ENCODE results near the gene CA12. TPM values are rescaled to one million over a fixed set of nuclear protein-coding genes. Genes with fewer than 3 reads are reported as not detected.
A peak's percentile ranks its signal among the peaks of the same experiment; 100 is the strongest.

CA12 gene
- total and polyA plus RNA-seq, 9 of the 15 experiments (the other 6 are each of a cell fraction or from before 2014, with no cell fraction given), result 0.01 to 0.78 (median 0.15) TPM; not detected in 1

GRCh38 chr15:63395730-63396151 is 14.1 kb upstream of the CA12 start (continued):
- 0 out of 4 replicates have a peak, but pooled peaks of 1 of the 2 experiments have one; percentile 8 for TF ChIP-seq NONO (IDR thresholded peaks at IDR 0.05; ENCODE audit: low read depth in 2 of 2, low read length in 1 of 2)
- TF ChIP-seq CHD1 (IDR thresholded peaks at IDR 0.05; ENCODE audit: low read length), result no peak
- TF ChIP-seq LEF1 (IDR thresholded peaks at IDR 0.05), result peak; percentile 87; the same call in 1 of the 2 replicates
- no peak for TF ChIP-seq XRCC4 (IDR thresholded peaks at IDR 0.05; ENCODE audit: extremely low read depth, insufficient read depth, insufficient read length)
- TF ChIP-seq ZNF184 (CRISPR knock-in tag; IDR thresholded peaks at IDR 0.05), result no peak
- no peak for TF ChIP-seq ERF (CRISPR knock-in tag; IDR thresholded peaks at IDR 0.05)
- TF ChIP-seq GATA2 (CRISPR knock-in tag; IDR thresholded peaks at IDR 0.05), result peak; percentile 54; the same call in 1 of the 2 replicates
- TF ChIP-seq HMGXB4 (CRISPR knock-in tag; IDR thresholded peaks at IDR 0.05), result no peak
- TF ChIP-seq CBX8 (IDR thresholded peaks at IDR 0.05; ENCODE audit: borderline replicate concordance, extremely low read depth, low read depth, low read length, poor library complexity, severe bottlenecking), result no peak
- TF ChIP-seq EP300 (IDR thresholded peaks at IDR 0.05; ENCODE audit: low read length), result peak; percentile 93
- no peak for TF ChIP-seq ASH1L (IDR thresholded peaks at IDR 0.05; ENCODE audit: borderline replicate concordance, low read depth, partially characterized antibody)
- TF ChIP-seq NR0B1 (IDR thresholded peaks at IDR 0.05; ENCODE audit: partially characterized antibody), result no peak
- TF ChIP-seq MITF (IDR thresholded peaks at IDR 0.05), result peak; percentile 88; the same call in 1 of the 2 replicates
- TF ChIP-seq NFE2 (IDR thresholded peaks at IDR 0.05; ENCODE audit: low read depth), result peak; percentile 86
- TF ChIP-seq ZNF764 (CRISPR knock-in tag; IDR thresholded peaks at IDR 0.05; ENCODE audit: low read depth), result no peak
- no peak; the same call in 1 of the 2 replicates for TF ChIP-seq NFRKB (IDR thresholded peaks at IDR 0.05; ENCODE audit: low read depth)
- TF ChIP-seq NFIC (IDR thresholded peaks at IDR 0.05), result peak; percentile 20; the same call in 1 of the 2 replicates
- no peak for TF ChIP-seq RAD21 (CRISPR knock-in tag; conservative IDR thresholded peaks at IDR 0.05 in 1 of 2, IDR thresholded peaks at IDR 0.05 in 1 of 2)
- TF ChIP-seq NCOR1 (IDR thresholded peaks at IDR 0.05), result peak; percentile 77
- TF ChIP-seq MYC (IDR thresholded peaks at IDR 0.05; ENCODE audit: low read depth, low read length), result 0 out of 2 replicates have a peak, but pooled peaks have one; percentile 29
- TF ChIP-seq MYC (CRISPR knock-in tag; IDR thresholded peaks at IDR 0.05; ENCODE audit: borderline replicate concordance, low read depth), result no peak
- no peak for TF ChIP-seq POLR3G (IDR thresholded peaks at IDR 0.05; ENCODE audit: extremely low read depth, insufficient read length, insufficient replicate concordance)
- no peak for TF ChIP-seq PREB (CRISPR knock-in tag; IDR thresholded peaks at IDR 0.05)
